PC-9 (cell line): ENCODE data around the gene NEK9. TPM values are rescaled to one million over a fixed set of nuclear protein-coding genes. Genes with fewer than 3 reads are reported as not detected.
A peak's percentile ranks its signal among the peaks of the same experiment; 100 is the strongest.

Experiments
- BruUV-seq: library from RNA; stranded (reverse); fragments of 400-500 nt; replicated peaks from 2 replicates; lab custom pipeline; 2021; lab: Mats Ljungman, UMichigan
- CTCF ChIA-PET: fragments of 300-600 bp; sonication (Branson Sonifier 250); formaldehyde crosslinking; loops from one replicate; lab custom pipeline; 2022; ENCODE audit warnings: antibody characterized with exemption; lab: Charles Lee
- POLR2A ChIA-PET: fragments of 300-600 bp; sonication (Branson Sonifier 250); formaldehyde crosslinking; loops from one replicate; lab custom pipeline; 2022; ENCODE audit warnings: antibody characterized with exemption; ENCODE audit not compliant: unreplicated experiment; lab: Charles Lee
- DNase-seq, 2 experiments: peaks; one replicate each; pipeline versions ENCODE4 v3.0.0 to v3.0.0-alpha.2; 2015 to 2022; ENCODE audit warnings: mixed read lengths in 1 of 2
- H2AFZ ChIP-seq: fragments of 200-600 bp; sonication (generic); 2 replicates; pipeline ENCODE4 v1.8.1; 2017; ENCODE audit warnings: antibody characterized with exemption
- H3F3A ChIP-seq: fragments of 200-600 bp; sonication (generic); 2 replicates; pipeline ENCODE4 v1.8.1; 2017; ENCODE audit warnings: antibody characterized with exemption, mild to moderate bottlenecking, low read depth; ENCODE audit not compliant: insufficient read depth
- H3K27ac ChIP-seq: fragments of 200-600 bp; sonication (generic); 2 replicates; pipeline ENCODE4 v1.6.1; 2016; ENCODE audit warnings: mixed run types
- H3K27me3 ChIP-seq: fragments of 200-600 bp; sonication (generic); 2 replicates; pipeline ENCODE4 v1.6.1; 2016; ENCODE audit warnings: low read depth, mixed run types; ENCODE audit not compliant: insufficient read depth
- H3K36me3 ChIP-seq: fragments of 200-600 bp; sonication (generic); 2 replicates; pipeline ENCODE4 v1.6.1; 2016; ENCODE audit warnings: low read depth, mixed run types
- H3K4me1 ChIP-seq: fragments of 200-600 bp; sonication (generic); replicated peaks from 2 replicates; pipeline ENCODE4 v1.6.1; 2016; ENCODE audit warnings: mixed run types; ENCODE audit not compliant: insufficient read depth
- H3K4me2 ChIP-seq: fragments of 200-600 bp; sonication (generic); 2 replicates; pipeline ENCODE4 v1.6.1; 2017; ENCODE audit warnings: mixed run types
- H3K4me3 ChIP-seq: fragments of 200-600 bp; sonication (generic); 2 replicates; pipeline ENCODE4 v1.6.1; 2016; ENCODE audit warnings: mixed run types
- H3K79me2 ChIP-seq: fragments of 200-600 bp; sonication (generic); 2 replicates; pipeline ENCODE4 v1.6.1; 2017; ENCODE audit warnings: low read depth, mixed run types
- H3K9me2 ChIP-seq: fragments of 200-600 bp; sonication (generic); 2 replicates; pipeline ENCODE4 v1.8.1; 2017; ENCODE audit warnings: mild to moderate bottlenecking; ENCODE audit not compliant: insufficient read depth
- H3K9me3 ChIP-seq: fragments of 200-600 bp; sonication (generic); 2 replicates; pipeline ENCODE4 v1.8.1; 2016; ENCODE audit warnings: low read depth; ENCODE audit not compliant: insufficient read depth
- H4K20me1 ChIP-seq: fragments of 200-600 bp; sonication (generic); 2 replicates; pipeline ENCODE4 v1.8.1; 2017; ENCODE audit not compliant: insufficient read depth
- CTCF ChIP-seq: fragments of 200-600 bp; sonication (generic); conservative IDR thresholded peaks from 2 replicates; pipeline ENCODE4 v1.6.1; 2017; ENCODE audit warnings: mixed run types, antibody characterized with exemption, mild to moderate bottlenecking, moderate library complexity
- EZH2 ChIP-seq: fragments of 200-600 bp; sonication (generic); IDR thresholded peaks from 2 replicates; pipeline ENCODE4 v1.8.0; 2017; ENCODE audit warnings: antibody characterized with exemption, low read depth
- intact Hi-C: fragments of 100-400 bp; cut with micrococcal nuclease; formaldehyde crosslinking; loops from one replicate; pipeline ENCODE4 v1.10.0; 2022; ENCODE audit not compliant: unreplicated experiment
- total RNA-seq: library from RNA; stranded (reverse); gene quantifications from 2 replicates; pipeline ENCODE4 v1.2.3, GENCODE V29; 2021

NEK9 gene
- total RNA-seq, 1 experiment from 2014 or later, result 170 TPM

GRCh38 chr14:75044322-75044721 is 82.5 kb downstream of the NEK9 start:
- H3K9me2 ChIP-seq, result no peaks in the 10 kb centered on the region
- H3K27me3 ChIP-seq, result no peaks in the 10 kb centered on the region
- ChIA-PET POLR2A (interaction anchor here (1.2 kb wide), 1 partner anchor 25 kb away, joined by 6 read pairs; the partner anchor contains the start of gene ZC2HC1C), CTCF (no interaction called here)
- no peaks in the 10 kb centered on the region for H4K20me1 ChIP-seq
- peak overlapping the region; percentile 7; the same call in 1 of the 2 replicates for H3K27ac ChIP-seq
- peak in 1 of 2 experiments; percentile 63 for DNase-seq
- BruUV-seq, result no TSS peak
- H3K4me2 ChIP-seq, result 0 out of 2 replicates have a peak overlapping the region, but pooled peaks have one; percentile 1
- no peak overlapping the region for H3K4me3 ChIP-seq
- intact Hi-C loops, result no loop called here
- H3K36me3 ChIP-seq, result peaks cover 24% of the 10 kb centered on the region
- peaks cover 38% of the 10 kb centered on the region for H3K4me1 ChIP-seq
- peaks cover 18% of the 10 kb centered on the region; the same call in 1 of the 2 replicates for H3F3A ChIP-seq
- no peaks in the 10 kb centered on the region for H3K9me3 ChIP-seq
- no peak overlapping the region for H2AFZ ChIP-seq
- TF ChIP-seq EZH2, result no peak
- no peak for TF ChIP-seq CTCF
- peaks cover 26% of the 10 kb centered on the region for H3K79me2 ChIP-seq

GRCh38 chr14:75042035-75042434 is 84.8 kb downstream of the NEK9 start:
- H2AFZ ChIP-seq, result no peak overlapping the region
- POLR2A ChIA-PET, result interaction anchor here (0.5 to 0.7 kb wide), 3 partner anchors 10 to 433 kb away, joined by 7 to 9 read pairs (median 9); no protein-coding TSS in a partner anchor
- H3K4me3 ChIP-seq, result peak overlapping the region; percentile 0; the same call in 1 of the 2 replicates
- no TSS peak for BruUV-seq
- peak overlapping the region; percentile 49 for H3K4me2 ChIP-seq
- peaks cover 18% of the 10 kb centered on the region for H3K79me2 ChIP-seq
- CTCF ChIA-PET, result interaction anchor here (0.9 kb wide), 1 partner anchor 20 kb away, joined by 3 read pairs; no protein-coding TSS in a partner anchor
- no peaks in the 10 kb centered on the region for H3K9me3 ChIP-seq
- H3F3A ChIP-seq, result peaks cover 18% of the 10 kb centered on the region; the same call in 1 of the 2 replicates
- H3K4me1 ChIP-seq, result peaks cover 38% of the 10 kb centered on the region
- intact Hi-C loops, result no loop called here
- H3K36me3 ChIP-seq, result peaks cover 24% of the 10 kb centered on the region
- H4K20me1 ChIP-seq, result no peaks in the 10 kb centered on the region
- peak in 1 of 2 experiments; percentile 19 for DNase-seq
- no peaks in the 10 kb centered on the region for H3K27me3 ChIP-seq
- peak overlapping the region; percentile 39 for H3K27ac ChIP-seq
- TF ChIP-seq EZH2 (no peak), CTCF (no peak)
- no peaks in the 10 kb centered on the region for H3K9me2 ChIP-seq

- Histone ChIP-seq H3K9me2 (no peaks in the 10 kb centered on the region), H3K9me3 (no peaks in the 10 kb centered on the region), H2AFZ (no peak overlapping the region), H3K4me1 (peaks cover 38% of the 10 kb centered on the region), H3F3A (peaks cover 18% of the 10 kb centered on the region; the same call in 1 of the 2 replicates), H3K4me3 (peak overlapping the region; percentile 0; the same call in 1 of the 2 replicates), H3K27me3 (no peaks in the 10 kb centered on the region), H3K36me3 (peaks cover 28% of the 10 kb centered on the region), H4K20me1 (no peaks in the 10 kb centered on the region), H3K4me2 (peak overlapping the region; percentile 49), H3K79me2 (peaks cover 18% of the 10 kb centered on the region), H3K27ac (peak overlapping the region; percentile 39)
- POLR2A ChIA-PET, result interaction anchor here (0.5 to 0.7 kb wide), 2 partner anchors 10 to 17 kb away, joined by 7 to 9 read pairs; no protein-coding TSS in a partner anchor
- BruUV-seq, result no TSS peak
- peak; percentile 57 to 68 for DNase-seq
- TF ChIP-seq CTCF, result no peak
- TF ChIP-seq EZH2, result no peak
- CTCF ChIA-PET, result interaction anchor here (0.9 kb wide), 1 partner anchor 20 kb away, joined by 3 read pairs; no protein-coding TSS in a partner anchor
- intact Hi-C loops, result loop anchor here (2.0 kb wide), 1 partner anchor 23 kb away; no protein-coding TSS in a partner anchor
Measured at GRCh38 chr14:75041613-75042012, 85.2 kb downstream of the NEK9 start.
